ENCODE measurements around the gene RINT1.

DNA sequence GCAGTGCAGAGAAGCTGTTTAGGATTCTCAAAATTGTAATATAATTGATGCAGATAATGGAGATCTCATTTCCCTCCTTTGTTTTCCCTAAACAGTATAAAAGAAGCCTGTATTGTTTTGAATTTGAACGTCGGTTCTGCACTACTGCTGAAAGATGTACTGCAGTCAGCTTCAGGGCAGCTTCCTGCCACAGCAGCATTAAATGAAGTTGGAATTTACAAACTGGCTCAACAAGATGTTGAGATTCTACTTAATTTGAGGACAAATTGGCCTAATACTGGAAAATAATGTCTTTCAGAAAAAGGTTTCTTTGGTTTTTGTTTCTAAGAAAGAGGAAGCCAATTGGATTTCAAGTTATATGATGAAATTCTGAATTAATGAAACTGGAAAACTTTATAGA is 35.0 kb downstream of the RINT1 start:
- TF ChIP-seq, protein P1, sequence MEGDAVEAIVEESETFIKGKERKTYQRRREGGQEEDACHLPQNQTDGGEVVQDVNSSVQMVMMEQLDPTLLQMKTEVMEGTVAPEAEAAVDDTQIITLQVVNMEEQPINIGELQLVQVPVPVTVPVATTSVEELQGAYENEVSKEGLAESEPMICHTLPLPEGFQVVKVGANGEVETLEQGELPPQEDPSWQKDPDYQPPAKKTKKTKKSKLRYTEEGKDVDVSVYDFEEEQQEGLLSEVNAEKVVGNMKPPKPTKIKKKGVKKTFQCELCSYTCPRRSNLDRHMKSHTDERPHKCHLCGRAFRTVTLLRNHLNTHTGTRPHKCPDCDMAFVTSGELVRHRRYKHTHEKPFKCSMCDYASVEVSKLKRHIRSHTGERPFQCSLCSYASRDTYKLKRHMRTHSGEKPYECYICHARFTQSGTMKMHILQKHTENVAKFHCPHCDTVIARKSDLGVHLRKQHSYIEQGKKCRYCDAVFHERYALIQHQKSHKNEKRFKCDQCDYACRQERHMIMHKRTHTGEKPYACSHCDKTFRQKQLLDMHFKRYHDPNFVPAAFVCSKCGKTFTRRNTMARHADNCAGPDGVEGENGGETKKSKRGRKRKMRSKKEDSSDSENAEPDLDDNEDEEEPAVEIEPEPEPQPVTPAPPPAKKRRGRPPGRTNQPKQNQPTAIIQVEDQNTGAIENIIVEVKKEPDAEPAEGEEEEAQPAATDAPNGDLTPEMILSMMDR (conservative IDR thresholded peaks at IDR 0.05): no peak
- no peak for TF ChIP-seq ZFX (IDR thresholded peaks at IDR 0.05)

All from C4-2B (cell line).